Measurements from ENCODE around the gene UBN2.

DNA sequence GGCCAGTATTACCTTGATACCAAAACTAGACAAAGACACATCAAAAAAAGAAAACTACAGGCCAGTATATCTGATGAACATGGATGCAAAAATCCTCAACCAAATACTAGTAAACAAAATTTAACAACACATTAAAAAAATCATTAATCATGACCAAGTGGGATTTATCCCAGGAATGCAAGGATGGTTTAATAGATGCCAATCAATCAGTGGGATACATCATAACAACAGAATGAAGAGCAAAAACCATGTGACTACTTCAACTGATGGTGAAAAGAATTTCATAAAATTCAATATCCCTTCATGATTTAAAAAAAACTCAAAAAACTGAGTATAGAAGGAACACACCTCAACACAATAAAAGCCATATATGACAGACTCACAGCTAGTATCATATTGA is 25.2 kb upstream of the UBN2 start:
- TF ChIP-seq MAFK (conservative IDR thresholded peaks at IDR 0.05 in 1 of 2, IDR thresholded peaks at IDR 0.05 in 1 of 2; ENCODE audit: low read length in 2 of 2) (no peak), NFKBIZ (CRISPR knock-in tag; IDR thresholded peaks at IDR 0.05) (no peak), YY1 (IDR thresholded peaks at IDR 0.05; ENCODE audit: insufficient read depth, insufficient replicate concordance, low read depth, low read length) (no peak)
- TF ChIP-seq, protein P1, sequence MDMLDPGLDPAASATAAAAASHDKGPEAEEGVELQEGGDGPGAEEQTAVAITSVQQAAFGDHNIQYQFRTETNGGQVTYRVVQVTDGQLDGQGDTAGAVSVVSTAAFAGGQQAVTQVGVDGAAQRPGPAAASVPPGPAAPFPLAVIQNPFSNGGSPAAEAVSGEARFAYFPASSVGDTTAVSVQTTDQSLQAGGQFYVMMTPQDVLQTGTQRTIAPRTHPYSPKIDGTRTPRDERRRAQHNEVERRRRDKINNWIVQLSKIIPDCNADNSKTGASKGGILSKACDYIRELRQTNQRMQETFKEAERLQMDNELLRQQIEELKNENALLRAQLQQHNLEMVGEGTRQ (IDR thresholded peaks at IDR 0.05; ENCODE audit: low read depth, low read length), result no peak
- TF ChIP-seq, protein P1 (CRISPR knock-in tag; IDR thresholded peaks at IDR 0.05; ENCODE audit: borderline replicate concordance), result no peak
